Hippocampal formation (tissue), 2 donors: ENCODE results near the gene RABL6.
"Not testable (repeated sequence)": the region's sequence is repeated elsewhere in the genome, so short reads cannot be mapped to it uniquely, and the experiment has no call there.

Experiments used
- DNase-seq, 2 donors: peaks; one replicate each; lab custom pipeline; 2025; lab: John Stamatoyannopoulos, UW

Gene RABL6

DNA sequence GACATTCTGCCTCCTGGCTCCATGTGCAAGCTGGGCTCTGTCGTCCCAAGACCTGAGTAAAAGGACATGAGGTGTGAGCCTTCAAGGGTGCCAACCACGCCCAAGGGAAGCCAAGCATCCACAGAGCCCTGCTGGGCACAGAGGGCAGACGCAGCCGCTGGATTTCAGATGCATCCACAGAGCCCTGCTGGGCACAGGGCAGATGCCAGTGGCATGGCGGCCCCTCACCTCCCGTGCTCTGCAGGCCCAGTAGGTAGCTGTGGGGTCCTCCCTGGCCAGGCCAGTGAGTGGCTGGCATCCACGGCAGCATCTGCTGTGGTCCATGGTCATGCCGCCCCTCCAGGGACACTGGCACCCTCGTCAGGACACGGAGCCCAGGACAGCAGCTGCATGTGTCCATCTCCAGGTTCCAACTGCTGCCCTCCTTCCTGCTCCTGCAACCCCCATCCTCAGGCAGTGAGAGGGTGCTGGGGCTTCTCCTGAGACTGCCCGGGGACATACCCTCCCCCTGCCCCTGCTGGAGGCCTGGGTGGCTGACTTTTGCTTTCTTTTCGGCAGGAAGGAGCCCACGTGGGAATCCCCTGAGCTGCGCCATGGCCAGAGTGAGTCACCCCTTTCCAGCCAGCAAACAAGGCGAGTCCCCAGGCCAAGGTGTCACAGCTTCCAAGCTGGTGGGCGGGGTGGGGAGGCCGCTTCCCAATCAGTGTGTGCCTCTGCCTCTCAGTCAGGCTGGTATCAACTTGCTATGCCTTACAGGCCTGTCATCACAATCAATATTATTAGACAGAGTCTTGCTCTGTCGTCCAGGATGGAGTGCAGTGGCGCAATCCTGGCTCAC lies 74.6 kb downstream of the RABL6 start:
- DNase-seq, result no peak

- DNase-seq, result not testable (repeated sequence)
These were observed 75.2 kb downstream of the RABL6 start for GRCh38 chr9:136882947-136883283.

- DNase-seq, result not testable (repeated sequence)
These were observed 75.9 kb downstream of the RABL6 start for GRCh38 chr9:136883670-136884069.

DNA sequence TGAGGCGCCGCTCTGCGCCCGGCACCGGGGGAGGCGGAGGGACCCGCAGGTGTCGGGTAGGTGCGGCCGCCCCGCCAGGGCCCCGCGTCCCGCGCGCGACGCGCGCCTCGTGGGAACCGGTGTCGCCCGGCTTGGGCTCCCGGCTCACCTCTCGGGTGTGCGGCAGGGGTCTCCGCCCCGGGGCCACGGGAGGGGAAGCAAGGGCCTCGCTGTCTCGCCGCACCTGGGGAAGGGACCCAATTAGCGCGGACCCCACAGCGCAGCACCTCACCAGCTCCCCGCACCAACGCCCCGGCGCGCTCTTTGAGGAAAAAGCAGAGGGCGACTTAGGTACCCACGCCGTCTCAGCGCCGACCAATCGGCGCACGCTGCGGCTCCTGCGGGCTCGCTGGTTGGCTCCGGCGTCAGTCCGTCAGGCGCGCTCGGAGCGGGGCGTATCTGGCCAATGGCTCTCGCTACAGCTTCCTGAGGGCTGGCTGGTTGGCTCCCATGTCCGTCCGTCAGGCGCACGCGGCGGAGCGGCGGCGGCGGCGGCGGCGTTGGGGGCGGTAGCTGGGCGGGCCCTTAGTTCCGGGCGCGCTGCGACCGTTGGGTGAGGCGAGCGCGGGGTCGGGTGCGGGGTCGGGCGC lies 78.3 kb downstream of the RABL6 start, which contains the start of gene TRAF2:
TSS of gene TRAF2 (plus strand) at position 567 of the 629 bp plus-strand sequence. CDS start 12,225 bp downstream, outside the sequence.
- peak; percentile 93 to 95 for DNase-seq

GRCh38 chr9:136886610-136887597 lies 79.2 kb downstream of the RABL6 start:
- DNase-seq, result peak in 1 of 2 donors; percentile 5

DNA sequence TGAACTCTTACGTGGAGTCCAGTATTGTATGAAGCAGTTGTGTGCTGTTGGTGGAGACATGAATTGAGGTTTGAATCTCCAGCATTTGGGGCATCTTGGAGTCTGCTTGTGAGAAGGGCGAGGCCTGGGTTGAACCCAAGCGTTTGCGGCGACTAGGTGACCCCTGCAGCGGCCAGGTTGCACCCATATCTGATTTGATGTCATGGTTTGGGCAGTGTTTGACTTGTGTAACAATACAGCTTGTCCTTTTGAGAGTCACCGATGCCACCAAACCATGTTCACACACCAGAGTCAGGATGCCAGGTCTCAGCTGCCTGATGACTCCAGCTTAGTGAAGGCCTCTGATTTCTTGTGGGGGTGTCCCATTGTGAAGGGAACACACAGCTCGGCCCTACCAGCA lies 80.7 kb downstream of the RABL6 start:
- no peak for DNase-seq

GRCh38 chr9:136889858-136890257 lies 82.1 kb downstream of the RABL6 start:
- DNase-seq, result no peak

DNA sequence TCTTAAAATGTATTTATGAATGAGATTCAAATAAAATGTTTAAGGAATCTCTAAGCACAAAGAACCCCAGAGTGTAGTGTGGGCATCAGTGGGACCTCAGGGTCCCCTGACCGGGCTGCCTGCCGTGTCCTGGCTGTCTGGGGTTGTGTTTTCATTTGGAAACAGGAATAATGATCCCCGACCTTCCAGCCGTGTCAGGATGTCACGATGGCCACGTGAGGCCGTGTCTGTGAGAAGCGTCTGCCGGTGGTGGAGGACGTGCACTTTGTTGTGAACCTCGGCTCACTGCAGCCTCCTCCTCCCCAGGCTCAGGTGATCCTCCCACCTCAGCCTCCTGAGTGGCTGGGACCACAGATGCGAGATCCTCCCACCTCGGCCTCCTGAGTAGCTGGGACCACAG lies 82.9 kb downstream of the RABL6 start:
- no peak for DNase-seq
